ENCODE data around the gene KCNK4.

DNA sequence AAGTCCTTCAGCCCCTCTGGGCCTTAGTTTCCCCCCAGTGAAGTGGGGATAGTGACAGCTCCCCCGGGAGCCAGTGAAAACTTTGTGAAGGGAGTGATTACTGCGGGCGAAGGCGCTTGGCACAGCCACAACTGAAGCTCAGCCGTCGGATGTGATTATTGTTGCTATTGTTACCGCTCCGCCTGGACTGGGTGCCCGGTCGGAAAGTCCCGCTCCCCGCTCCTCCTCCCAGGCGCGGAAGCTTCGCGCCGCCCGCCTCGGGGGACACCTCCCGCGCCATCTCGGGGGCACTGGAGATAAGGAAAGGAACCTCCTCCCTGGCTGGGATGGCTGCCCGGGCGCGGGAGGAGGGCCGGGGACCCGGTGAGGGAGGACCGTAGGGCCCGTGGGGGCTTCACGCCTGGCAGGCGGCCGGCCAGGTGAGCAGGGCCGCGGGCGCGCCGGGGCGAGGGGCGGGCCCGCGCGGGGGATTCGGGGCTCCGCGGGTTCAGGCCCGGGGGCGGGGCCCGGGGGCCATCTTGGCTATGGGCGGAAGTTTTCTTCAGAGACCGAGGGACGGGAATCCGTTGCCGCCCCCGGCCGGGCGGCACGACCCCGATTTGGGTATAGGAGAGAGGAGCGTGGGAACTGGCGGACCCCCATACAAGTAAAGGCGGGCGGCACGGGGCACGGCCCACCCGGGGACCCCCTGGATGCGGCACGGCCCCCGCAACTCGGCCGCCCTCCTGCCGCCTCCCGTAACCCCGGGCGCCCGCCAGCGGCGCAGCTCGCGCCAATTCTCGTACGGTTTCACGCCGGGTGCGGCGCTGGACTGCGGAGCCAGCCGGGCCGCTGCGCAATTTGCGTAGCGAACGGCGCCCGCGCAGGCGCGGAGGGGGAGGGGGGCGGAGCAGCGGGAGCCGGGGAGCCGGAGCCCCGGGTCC is 5.9 kb upstream of the KCNK4 start, which contains the start of gene GPR137:
- TF ChIP-seq EP300 (IDR thresholded peaks at IDR 0.05) (no peak), POLR2AphosphoS5 (IDR thresholded peaks at IDR 0.05) (peak; percentile 17 to 50 (median 25)), POLR2A (IDR thresholded peaks at IDR 0.05) (no peak)
- TF ChIP-seq, protein P1, sequence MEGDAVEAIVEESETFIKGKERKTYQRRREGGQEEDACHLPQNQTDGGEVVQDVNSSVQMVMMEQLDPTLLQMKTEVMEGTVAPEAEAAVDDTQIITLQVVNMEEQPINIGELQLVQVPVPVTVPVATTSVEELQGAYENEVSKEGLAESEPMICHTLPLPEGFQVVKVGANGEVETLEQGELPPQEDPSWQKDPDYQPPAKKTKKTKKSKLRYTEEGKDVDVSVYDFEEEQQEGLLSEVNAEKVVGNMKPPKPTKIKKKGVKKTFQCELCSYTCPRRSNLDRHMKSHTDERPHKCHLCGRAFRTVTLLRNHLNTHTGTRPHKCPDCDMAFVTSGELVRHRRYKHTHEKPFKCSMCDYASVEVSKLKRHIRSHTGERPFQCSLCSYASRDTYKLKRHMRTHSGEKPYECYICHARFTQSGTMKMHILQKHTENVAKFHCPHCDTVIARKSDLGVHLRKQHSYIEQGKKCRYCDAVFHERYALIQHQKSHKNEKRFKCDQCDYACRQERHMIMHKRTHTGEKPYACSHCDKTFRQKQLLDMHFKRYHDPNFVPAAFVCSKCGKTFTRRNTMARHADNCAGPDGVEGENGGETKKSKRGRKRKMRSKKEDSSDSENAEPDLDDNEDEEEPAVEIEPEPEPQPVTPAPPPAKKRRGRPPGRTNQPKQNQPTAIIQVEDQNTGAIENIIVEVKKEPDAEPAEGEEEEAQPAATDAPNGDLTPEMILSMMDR (IDR thresholded peaks at IDR 0.05): no peak
